HEK293T (cell line): Measurements from ENCODE around the gene DGKK.
"Not testable (repeated sequence)": the region's sequence is repeated elsewhere in the genome, so short reads cannot be mapped to it uniquely, and the experiment has no call there.

ENCODE experiments used
- CTCF ChIA-PET: fragments of 350-600 bp; formaldehyde crosslinking; extraction: SDS; loops from one replicate; lab custom pipeline; 2021; ENCODE audit warnings: antibody characterized with exemption, inconsistent platforms; lab: Yijun Ruan, JAX
- POLR2A ChIA-PET: fragments of 350-600 bp; formaldehyde crosslinking; extraction: SDS; loops from one replicate; lab custom pipeline; 2020; ENCODE audit warnings: antibody characterized with exemption, inconsistent platforms; lab: Yijun Ruan, JAX
- DNase-seq: peaks from one replicate; pipeline ENCODE4 v3.0.0; 2012; ENCODE audit warnings: mixed read lengths; ENCODE audit errors: extremely low spot score
- ARNT ChIP-seq: fragments of 450-650 bp; IDR thresholded peaks from 2 replicates; pipeline ENCODE4 v1.6.1; 2017; ENCODE audit warnings: mild to moderate bottlenecking
- BHLHE40 ChIP-seq: fragments of 450-650 bp; IDR thresholded peaks from 2 replicates; pipeline ENCODE4 v1.6.1; 2016; ENCODE audit warnings: mild to moderate bottlenecking, moderate library complexity, borderline replicate concordance
- ELF4 ChIP-seq: fragments of 450-650 bp; IDR thresholded peaks from 2 replicates; pipeline ENCODE4 v1.6.1; 2017; ENCODE audit warnings: antibody characterized with exemption
- FOXK2 ChIP-seq: fragments of 450-650 bp; IDR thresholded peaks from 2 replicates; pipeline ENCODE4 v1.6.1; 2016; ENCODE audit warnings: mild to moderate bottlenecking
- FOXM1 ChIP-seq: fragments of 450-650 bp; IDR thresholded peaks from 2 replicates; pipeline ENCODE4 v1.6.1; 2017; ENCODE audit warnings: mild to moderate bottlenecking, borderline replicate concordance
- HDGF ChIP-seq: fragments of 450-650 bp; IDR thresholded peaks from 2 replicates; pipeline ENCODE4 v1.6.1; 2017; ENCODE audit warnings: antibody characterized with exemption, borderline replicate concordance
- NFRKB ChIP-seq: fragments of 450-650 bp; IDR thresholded peaks from 2 replicates; pipeline ENCODE4 v1.6.1; 2016; ENCODE audit warnings: mild to moderate bottlenecking, moderate library complexity
- SP1 ChIP-seq: fragments of 450-650 bp; IDR thresholded peaks from 2 replicates; pipeline ENCODE4 v1.6.1; 2017
- TARDBP ChIP-seq: fragments of 450-650 bp; IDR thresholded peaks from 2 replicates; pipeline ENCODE4 v1.6.1; 2016
- ZNF384 ChIP-seq: fragments of 450-650 bp; IDR thresholded peaks from 2 replicates; pipeline ENCODE4 v1.6.1; 2016
- TF ChIP-seq, protein P1 (sequence below): fragments of 450-650 bp; IDR thresholded peaks from 2 replicates; pipeline ENCODE4 v1.6.1; 2016

DGKK gene

GRCh38 chrX:50333308-50333707 lies 137.3 kb downstream of the DGKK start:
- no peak for TF ChIP-seq ZNF384
- TF ChIP-seq, protein P1, sequence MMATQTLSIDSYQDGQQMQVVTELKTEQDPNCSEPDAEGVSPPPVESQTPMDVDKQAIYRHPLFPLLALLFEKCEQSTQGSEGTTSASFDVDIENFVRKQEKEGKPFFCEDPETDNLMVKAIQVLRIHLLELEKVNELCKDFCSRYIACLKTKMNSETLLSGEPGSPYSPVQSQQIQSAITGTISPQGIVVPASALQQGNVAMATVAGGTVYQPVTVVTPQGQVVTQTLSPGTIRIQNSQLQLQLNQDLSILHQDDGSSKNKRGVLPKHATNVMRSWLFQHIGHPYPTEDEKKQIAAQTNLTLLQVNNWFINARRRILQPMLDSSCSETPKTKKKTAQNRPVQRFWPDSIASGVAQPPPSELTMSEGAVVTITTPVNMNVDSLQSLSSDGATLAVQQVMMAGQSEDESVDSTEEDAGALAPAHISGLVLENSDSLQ: no peak
- no peak for TF ChIP-seq FOXK2
- no peak for TF ChIP-seq FOXM1
- TF ChIP-seq ARNT: no peak
- no peak for TF ChIP-seq BHLHE40
- no peak for TF ChIP-seq SP1
- TF ChIP-seq HDGF: no peak
- no peak for TF ChIP-seq ELF4
- TF ChIP-seq NFRKB: no peak
- DNase-seq: no peak
- CTCF ChIA-PET: no interaction called here
- POLR2A ChIA-PET: no interaction called here

- CTCF ChIA-PET, POLR2A ChIA-PET, DNase-seq: not testable (repeated sequence)
Observed at GRCh38 chrX:50332668-50333067, 138.0 kb downstream of the DGKK start.

GRCh38 chrX:50327235-50327634 lies 143.4 kb downstream of the DGKK start:
- no peak for DNase-seq
- ChIA-PET CTCF (no interaction called here), POLR2A (no interaction called here)
- TF ChIP-seq ARNT (no peak), TARDBP (no peak)
